Activated CD8-positive, alpha-beta memory T cell treated with anti-CD3 and anti-CD28 coated beads, Interleukin-2, amount 50 U/mL, for 48 hours (primary cell): Measurements from ENCODE around the gene COPG1.
"Not testable (repeated sequence)": the region's sequence is repeated elsewhere in the genome, so short reads cannot be mapped to it uniquely, and the experiment has no call there.

Experiments used
- DNase-seq: peaks from one replicate; pipeline ENCODE4 v3.0.0-alpha.2; 2020

Gene COPG1

GRCh38 chr3:129245641-129246306, 3.6 kb upstream of the COPG1 start:
- DNase-seq, result peak; percentile 75

GRCh38 chr3:129246636-129247035, 2.8 kb upstream of the COPG1 start:
- DNase-seq, result no peak

GRCh38 chr3:129248286-129248979, 973 bp upstream of the COPG1 start:
- no peak for DNase-seq

- no peak for DNase-seq
Observed at GRCh38 chr3:129252748-129253147, 3.3 kb downstream of the COPG1 start.

- DNase-seq, result no peak
Observed at GRCh38 chr3:129254536-129255230, 5.3 kb downstream of the COPG1 start.

GRCh38 chr3:129256270-129256669, 6.9 kb downstream of the COPG1 start:
- DNase-seq, result no peak

- no peak for DNase-seq
Observed at GRCh38 chr3:129257609-129258008, 8.2 kb downstream of the COPG1 start.

GRCh38 chr3:129259612-129260477, 10.4 kb downstream of the COPG1 start:
- no peak for DNase-seq

GRCh38 chr3:129260606-129261005, 11.2 kb downstream of the COPG1 start:
- DNase-seq, result no peak

GRCh38 chr3:129261894-129262293, 12.5 kb downstream of the COPG1 start:
- no peak for DNase-seq

GRCh38 chr3:129263161-129263910, 13.9 kb downstream of the COPG1 start:
- no peak for DNase-seq

- DNase-seq, result not testable (repeated sequence)
Observed at GRCh38 chr3:129264994-129265393, 15.6 kb downstream of the COPG1 start.

GRCh38 chr3:129266651-129267050, 17.2 kb downstream of the COPG1 start:
- DNase-seq, result no peak

GRCh38 chr3:129268396-129268795, 19.0 kb downstream of the COPG1 start:
- DNase-seq, result no peak

- no peak for DNase-seq
Observed at GRCh38 chr3:129271674-129272073, 22.3 kb downstream of the COPG1 start.

- no peak for DNase-seq
Observed at GRCh38 chr3:129276385-129276784, 27.0 kb downstream of the COPG1 start.

- DNase-seq, result no peak
Observed at GRCh38 chr3:129277829-129278271, 28.4 kb downstream of the COPG1 start.

- DNase-seq, result peak; percentile 95
Observed at GRCh38 chr3:129278439-129278965, 29.1 kb downstream of the COPG1 start, which contains the start of gene HMCES. HMCES (plus strand) TSS chr3:129278870; CDS start chr3:129279733, 863 bp downstream.

- DNase-seq, result peak; percentile 81
Observed at GRCh38 chr3:129278966-129279906, 29.8 kb downstream of the COPG1 start.

- no peak for DNase-seq
Observed at GRCh38 chr3:129280183-129280582, 30.8 kb downstream of the COPG1 start.

GRCh38 chr3:129281726-129282125, 32.3 kb downstream of the COPG1 start:
- DNase-seq, result no peak
